HG03354 (cell line): ENCODE measurements around the gene HS1BP3.

Experiments used
- ATAC-seq: cut with Tn5 transposase; IDR thresholded peaks from one replicate; pipeline ENCODE4 v1.9.1; 2021; ENCODE audit warnings: mild to moderate bottlenecking; ENCODE audit not compliant: unreplicated experiment, poor library complexity, severe bottlenecking

The HS1BP3 gene

GRCh38 chr2:20665243-20666004, 14.5 kb upstream of the HS1BP3 start:
- no peak for ATAC-seq

DNA sequence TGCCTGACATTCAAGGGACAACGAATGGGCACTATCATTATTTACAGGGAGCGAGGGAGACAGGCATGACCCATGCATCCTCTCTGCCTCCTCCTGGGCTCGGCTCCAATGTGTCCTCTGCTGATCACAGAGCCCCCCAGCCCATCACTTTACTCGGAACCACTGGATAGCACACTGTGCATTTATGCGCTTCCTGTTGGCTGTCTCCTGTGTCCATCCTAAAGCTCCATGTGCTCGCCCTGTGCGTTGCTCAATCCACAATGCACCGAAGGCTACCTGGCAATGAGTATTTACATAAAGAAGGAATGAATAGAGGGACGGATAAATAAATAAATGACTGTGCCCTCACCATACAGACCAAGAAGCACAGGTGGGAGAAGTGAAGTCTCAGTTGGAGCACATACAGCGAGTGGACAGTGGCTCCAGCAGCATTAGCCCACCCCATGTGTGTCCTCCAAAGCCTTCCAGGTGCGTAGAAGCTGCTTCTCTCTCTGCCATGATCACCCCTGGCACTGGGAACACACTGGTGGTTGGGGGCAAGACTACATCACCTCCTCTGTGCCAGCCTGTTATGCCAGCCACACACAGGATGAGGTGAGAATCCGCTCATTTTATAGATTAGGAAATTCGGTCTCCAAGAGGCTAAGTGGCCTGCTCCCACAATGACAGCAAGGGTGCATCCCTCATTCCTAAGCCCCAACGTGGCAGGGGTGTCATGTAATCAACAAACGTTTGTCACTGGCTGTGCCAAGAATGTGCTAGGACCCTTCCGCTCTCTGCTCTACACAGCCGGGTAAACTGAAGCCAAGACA, 13.7 kb upstream of the HS1BP3 start:
- no peak for ATAC-seq

GRCh38 chr2:20664071-20664390, 13.1 kb upstream of the HS1BP3 start:
- ATAC-seq, result no peak

DNA sequence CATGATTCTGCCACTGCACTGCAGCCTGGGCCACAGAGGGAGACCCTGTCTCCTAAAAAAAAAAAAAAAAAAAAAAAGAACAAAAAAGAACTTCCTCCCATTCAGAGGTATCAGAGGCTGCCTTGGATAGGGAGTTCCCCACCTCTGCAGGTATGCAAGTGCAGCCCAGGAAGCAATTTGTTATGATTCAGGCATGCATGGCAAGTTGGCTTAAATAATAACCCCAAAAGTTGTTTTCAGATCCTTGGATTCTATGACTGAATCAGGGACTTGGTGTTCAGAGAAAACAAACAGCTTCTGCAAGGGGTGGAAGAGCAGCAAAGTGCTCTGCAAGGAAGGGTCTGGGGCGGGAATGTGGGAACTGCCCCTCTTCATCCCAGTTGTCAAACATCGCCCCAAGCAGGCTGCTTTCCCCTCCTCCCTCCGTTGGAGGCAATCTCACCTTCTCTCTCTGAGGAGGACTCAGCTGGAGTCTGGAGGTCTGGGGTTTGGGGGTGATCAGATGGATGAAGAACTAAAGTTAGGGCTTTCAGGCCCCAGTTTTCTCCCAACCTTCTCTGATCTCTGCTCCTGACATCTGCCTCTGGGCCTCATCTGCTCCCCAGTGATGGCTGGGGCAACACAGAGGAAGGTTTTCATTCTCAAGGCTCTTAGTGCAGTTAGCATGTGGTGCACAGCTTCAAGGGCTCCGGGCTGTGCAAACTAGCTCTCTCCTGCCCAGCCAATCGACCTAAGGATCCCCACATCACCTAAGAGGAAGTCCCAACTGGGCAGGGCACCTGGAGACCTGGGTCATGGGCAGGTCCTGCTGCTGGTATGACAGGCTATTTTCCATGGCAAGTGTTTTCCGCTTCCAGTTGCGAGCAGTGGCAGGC, 12.5 kb upstream of the HS1BP3 start:
- no peak for ATAC-seq

- ATAC-seq, result no peak
Observed at GRCh38 chr2:20662308-20662937, 11.5 kb upstream of the HS1BP3 start.

DNA sequence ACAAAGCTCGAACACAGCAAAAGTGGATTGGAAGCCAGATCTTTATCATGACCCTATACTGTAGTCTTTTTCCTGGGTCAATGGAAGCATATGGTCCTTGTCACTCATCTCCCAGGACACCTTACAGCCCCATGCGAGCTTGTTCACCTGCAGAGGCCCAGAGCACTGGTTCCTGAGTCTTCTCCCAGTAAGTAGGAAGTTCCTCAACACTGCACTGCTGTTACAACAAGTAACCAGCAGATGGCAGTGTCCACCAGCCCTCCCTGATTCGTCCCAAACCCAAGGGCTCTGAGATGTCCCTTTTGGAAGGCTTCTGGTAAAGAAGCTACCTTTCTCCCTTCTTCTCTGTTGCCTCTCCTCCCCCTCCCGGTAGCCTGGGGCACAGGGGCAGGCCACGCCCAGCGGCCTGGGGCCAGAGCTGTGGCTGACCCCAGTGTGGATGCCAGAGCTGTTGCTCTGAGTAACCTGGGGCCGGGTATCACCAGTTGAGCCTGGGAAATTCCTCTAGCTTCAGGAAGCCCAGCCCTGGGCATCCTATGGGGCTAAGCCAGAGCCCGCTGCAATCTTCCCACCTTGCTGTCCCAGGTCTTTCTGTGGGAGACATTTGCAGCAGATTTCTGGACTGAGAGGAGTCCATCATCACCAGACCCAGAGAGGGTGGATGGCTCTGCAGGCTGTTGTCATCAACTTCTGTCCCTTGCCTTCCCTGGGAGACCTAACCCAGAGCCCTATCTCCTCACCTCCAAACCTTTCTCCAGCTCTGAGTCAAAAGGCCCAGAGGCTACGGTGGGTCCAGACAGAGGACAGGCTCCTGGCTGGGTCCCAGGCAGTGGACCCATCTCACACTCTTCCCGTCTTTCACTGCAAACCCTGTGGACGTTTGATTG, 10.8 kb upstream of the HS1BP3 start:
- peak; percentile 62 for ATAC-seq

- ATAC-seq, result no peak
Observed at GRCh38 chr2:20660506-20661420, 9.9 kb upstream of the HS1BP3 start.

GRCh38 chr2:20657522-20658235, 6.8 kb upstream of the HS1BP3 start:
- no peak for ATAC-seq

- no peak for ATAC-seq
Observed at GRCh38 chr2:20656561-20656960, 5.7 kb upstream of the HS1BP3 start.

- ATAC-seq, result no peak
Observed at GRCh38 chr2:20654535-20654813, 3.6 kb upstream of the HS1BP3 start.

- ATAC-seq, result no peak
Observed at GRCh38 chr2:20653695-20654534, 3.0 kb upstream of the HS1BP3 start.

GRCh38 chr2:20652673-20653575, 2.0 kb upstream of the HS1BP3 start:
- ATAC-seq, result no peak

GRCh38 chr2:20652141-20652540, 1.2 kb upstream of the HS1BP3 start:
- no peak for ATAC-seq

- ATAC-seq, result no peak
Observed at GRCh38 chr2:20651731-20652099, 817 bp upstream of the HS1BP3 start.

GRCh38 chr2:20650393-20650876, 463 bp downstream of the HS1BP3 start:
- ATAC-seq, result peak; percentile 15

DNA sequence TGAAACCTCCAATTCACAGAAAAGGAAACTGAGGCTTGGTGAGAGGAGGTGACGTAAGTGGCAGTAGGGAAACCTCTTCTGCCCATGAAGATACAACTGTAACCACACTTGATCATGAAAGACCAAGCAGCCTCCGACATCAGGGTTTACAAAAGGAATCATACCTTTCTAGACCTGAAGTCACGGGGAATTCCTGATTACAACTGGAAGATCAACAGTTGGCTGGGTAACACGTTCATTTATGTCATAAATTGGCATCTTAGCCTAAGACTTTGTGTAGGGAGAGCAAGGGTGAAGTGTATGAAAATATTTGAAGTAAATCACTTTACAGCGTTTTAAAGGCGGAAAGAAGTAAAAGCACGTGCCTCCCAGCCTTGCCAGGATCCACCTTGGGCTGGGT, 922 bp downstream of the HS1BP3 start:
- ATAC-seq, result no peak
